GM12873 (cell line): Measurements from ENCODE around the gene AXIN2.

Source experiments
- CTCF ChIP-seq: IDR thresholded peaks from 2 replicates; pipeline ENCODE4 v1.5.1; 2012; ENCODE audit warnings: low read depth, mild to moderate bottlenecking, moderate library complexity, low read length, control low read depth; ENCODE audit not compliant: insufficient read depth; ENCODE audit errors: missing control alignments

The AXIN2 gene

GRCh38 chr17:65533056-65533745, 28.2 kb downstream of the AXIN2 start:
- TF ChIP-seq CTCF = no peak

GRCh38 chr17:65532101-65532890, 29.2 kb downstream of the AXIN2 start:
- TF ChIP-seq CTCF = no peak

DNA sequence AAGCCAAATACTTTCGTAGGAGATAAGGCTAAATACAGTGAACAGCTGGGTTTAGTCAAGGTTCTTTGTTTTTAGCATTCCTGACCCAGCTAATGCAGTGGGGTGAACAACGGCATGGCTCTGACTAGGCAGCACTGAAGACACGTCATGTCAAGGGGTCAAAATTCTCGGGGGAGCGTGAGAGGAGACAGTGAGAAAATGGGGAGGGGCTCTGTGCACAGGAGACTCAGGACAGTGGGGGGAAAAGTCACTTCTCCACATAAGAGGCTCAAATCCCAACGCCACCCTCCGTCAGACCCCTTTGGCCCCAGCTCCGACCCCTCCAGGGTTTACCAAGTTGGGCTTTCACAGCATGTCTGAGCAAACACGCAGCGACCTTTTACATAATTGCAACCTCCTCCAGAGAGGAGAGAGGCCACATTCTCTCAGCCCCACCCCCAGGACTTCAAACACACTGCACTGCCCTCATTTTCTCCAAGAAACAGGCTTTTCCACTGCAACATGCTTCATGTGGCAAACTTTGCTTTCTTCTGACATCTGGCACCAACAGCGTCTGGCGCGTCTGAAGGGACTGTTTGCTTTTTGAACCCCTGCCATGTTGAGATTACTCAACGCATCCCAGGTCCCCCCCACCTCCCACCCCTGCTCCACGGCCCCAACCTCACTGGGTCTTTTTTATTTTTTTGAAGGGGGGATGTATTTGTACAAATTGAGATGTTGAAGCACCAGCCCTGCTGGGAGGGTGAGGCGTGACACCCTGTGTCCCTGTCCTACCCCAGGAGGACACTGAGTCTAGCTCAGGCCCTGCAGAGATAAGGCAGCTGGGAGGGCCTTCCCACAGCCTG, 30.0 kb downstream of the AXIN2 start:
- no peak for TF ChIP-seq CTCF

DNA sequence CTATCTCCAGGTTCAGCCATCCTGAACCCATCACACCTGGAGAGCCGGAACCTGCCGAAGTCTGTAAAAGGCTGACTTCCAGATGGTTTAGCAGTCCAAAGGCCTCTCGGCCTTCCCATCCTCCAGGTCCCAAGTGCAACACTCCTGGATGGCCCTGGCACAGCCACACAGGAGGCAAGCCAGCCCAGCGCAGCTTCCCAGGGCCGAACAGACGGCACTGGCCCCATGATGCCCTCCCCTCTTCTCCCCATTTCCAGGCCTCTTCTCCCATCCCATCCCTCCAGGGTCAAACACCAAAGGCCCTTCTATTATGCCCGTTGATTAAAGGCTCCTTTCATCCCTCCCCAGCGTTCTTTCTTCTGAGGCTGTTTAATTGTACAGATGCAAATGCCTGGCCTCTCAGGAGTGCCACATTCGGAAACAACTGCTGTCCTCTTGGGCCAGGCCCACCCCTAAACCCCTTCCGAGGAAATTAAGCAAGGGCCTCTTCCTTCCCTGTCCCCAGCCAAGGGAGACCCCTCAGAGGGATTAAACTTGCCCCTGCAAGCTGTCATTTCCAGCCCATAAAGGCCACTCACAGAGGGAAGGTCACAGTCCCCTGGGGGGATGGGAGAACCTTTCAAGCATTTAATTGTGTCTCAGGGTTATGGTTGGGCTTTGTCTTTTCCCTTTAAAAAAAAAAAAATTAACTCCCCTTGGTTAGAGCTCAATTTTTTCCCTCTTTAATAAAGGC, 30.8 kb downstream of the AXIN2 start:
- no peak for TF ChIP-seq CTCF

DNA sequence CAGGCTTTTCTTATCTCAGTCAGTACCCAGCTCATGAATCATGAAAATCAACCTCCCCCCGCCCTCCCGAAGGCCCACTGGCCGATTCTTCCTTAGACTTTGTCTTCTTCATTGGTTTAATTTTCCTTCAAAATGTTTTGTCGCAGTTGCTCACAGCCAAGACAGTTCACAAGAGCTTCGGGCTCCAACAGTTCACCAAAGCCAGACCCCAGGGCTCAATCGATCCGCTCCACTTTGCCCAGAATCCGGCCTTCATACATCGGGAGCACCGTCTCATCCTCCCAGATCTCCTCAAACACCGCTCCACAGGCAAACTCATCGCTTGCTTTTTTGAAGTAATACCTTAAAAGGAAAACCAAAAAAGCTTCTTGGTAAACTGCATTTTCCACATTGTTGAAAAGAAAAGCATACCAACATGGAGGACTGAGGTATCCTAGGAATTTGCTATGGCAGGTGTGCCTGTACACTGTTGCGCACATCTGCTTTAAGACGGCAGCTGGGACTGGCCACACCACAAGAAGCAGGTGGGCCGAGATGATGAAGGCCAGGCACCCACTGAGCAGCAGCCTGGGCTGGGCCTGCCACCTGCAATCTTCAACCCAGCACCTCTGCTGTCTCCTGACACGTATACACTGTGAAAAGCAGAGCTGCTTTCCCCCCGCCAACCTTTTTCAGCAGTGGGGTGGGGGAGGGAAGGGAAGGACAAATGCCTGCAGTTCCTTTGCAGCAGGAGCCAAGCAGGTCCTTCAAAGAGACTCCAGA, 31.5 kb downstream of the AXIN2 start:
- no peak for TF ChIP-seq CTCF

GRCh38 chr17:65529040-65529633, 32.3 kb downstream of the AXIN2 start:
- TF ChIP-seq CTCF = no peak
